Stimulated activated CD4-positive, alpha-beta T cell treated with anti-CD3 and anti-CD28 coated beads, Interleukin-2, amount 100 ng/mL, for 48 hours (primary cell): ENCODE results near the gene HOXA9.

ENCODE experiments used
- DNase-seq, 2 donors: peaks; one replicate each; pipeline ENCODE4 v3.0.0-alpha.2; 2020

HOXA9 gene

GRCh38 chr7:27163288-27164044, 1.9 kb downstream of the HOXA9 start:
- DNase-seq: no peak

DNA sequence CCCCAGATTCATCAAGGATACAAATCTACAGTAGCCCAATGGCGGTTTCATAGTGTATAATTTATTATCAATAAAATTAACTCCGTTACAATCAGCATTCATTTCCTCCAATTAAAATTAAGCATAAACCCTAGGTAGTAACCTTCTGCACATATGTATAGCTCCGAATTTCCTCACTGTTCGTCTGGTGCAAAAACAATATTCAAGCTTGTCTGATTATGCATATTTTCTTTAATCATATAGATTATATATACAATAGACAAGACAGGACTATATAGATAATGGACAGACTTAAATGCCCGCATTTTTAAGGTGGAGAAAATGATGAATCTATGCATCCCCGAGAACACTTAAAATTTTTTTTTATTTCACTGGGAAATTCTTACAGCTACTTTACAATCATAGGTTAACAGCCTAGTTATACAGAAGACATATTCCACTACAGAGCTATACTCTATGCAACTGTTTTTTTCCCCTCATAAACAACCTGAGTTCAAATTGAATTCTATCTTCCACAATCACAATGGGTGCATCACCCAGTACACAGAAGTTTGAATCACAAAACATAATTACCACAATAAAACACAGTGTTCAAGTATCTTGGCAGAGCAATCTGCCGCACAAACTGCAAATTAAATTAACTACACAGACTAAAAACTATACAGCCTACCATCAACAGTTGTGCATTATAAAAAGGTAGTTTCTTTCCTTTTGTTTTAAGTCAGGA, 2.6 kb downstream of the HOXA9 start:
- no peak for DNase-seq

- DNase-seq: no peak
Measured at GRCh38 chr7:27161721-27162560, 3.4 kb downstream of the HOXA9 start.

- DNase-seq: no peak
Measured at GRCh38 chr7:27161214-27161720, 4.1 kb downstream of the HOXA9 start.

- DNase-seq: peak; percentile 86 to 88
Measured at GRCh38 chr7:27160546-27161213, 4.7 kb downstream of the HOXA9 start.

DNA sequence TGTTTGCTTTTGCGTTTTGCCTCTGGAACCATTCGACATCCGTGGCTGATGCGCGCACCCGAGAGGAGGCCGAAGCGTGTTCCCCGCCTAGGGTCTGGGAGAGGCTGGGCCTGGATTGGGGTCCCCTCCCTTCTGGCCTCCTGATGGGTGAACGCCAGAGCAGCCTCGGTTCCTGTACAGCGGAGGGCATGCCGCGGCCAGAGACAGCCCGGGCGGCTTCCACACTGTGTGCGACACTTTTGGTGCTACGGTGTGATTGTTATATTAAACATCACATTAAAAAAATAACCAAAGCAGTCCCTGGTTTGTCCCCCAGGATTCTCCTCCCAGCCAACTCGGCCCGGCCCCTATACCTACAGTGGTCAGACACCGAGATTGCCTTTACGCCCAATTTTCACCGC, 5.2 kb downstream of the HOXA9 start:
- DNase-seq: no peak

GRCh38 chr7:27159266-27160144, 5.8 kb downstream of the HOXA9 start:
- DNase-seq: no peak

GRCh38 chr7:27158436-27159265, 6.7 kb downstream of the HOXA9 start:
- no peak for DNase-seq

DNA sequence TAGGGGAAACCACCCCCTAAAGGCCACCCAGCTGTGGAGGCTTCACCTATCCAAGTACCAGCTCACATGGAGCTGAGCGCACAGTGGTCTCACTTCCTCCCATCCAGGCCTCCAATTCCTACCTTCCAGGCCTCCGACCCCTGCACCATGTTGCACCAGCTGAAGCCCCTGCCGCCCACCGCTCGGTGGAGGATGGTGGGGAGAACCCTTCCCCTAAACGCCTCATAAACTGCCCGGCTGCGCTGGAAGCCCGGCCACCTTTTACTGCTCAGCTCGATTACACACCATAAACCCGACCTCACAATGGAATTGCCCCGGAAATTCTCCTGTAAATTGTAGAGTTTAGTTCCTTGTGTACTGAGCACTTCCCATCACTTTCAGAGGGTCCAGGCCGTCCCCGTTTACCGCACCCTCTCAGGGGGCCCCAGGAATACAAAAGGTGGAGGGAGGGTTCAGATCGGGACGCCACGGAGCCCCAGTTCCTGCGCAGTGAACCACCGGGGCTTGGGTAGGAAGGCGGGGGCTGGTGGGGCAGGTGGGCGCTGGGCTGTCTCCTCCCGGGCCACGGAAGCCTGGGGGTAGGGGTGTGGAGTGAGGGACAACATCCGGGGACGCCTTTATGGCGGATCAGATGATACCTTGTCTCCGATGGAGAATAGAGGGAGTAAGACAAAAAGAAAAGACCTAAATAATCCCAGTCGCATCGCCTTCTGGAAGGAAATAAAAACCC, 7.5 kb downstream of the HOXA9 start:
- DNase-seq: no peak

DNA sequence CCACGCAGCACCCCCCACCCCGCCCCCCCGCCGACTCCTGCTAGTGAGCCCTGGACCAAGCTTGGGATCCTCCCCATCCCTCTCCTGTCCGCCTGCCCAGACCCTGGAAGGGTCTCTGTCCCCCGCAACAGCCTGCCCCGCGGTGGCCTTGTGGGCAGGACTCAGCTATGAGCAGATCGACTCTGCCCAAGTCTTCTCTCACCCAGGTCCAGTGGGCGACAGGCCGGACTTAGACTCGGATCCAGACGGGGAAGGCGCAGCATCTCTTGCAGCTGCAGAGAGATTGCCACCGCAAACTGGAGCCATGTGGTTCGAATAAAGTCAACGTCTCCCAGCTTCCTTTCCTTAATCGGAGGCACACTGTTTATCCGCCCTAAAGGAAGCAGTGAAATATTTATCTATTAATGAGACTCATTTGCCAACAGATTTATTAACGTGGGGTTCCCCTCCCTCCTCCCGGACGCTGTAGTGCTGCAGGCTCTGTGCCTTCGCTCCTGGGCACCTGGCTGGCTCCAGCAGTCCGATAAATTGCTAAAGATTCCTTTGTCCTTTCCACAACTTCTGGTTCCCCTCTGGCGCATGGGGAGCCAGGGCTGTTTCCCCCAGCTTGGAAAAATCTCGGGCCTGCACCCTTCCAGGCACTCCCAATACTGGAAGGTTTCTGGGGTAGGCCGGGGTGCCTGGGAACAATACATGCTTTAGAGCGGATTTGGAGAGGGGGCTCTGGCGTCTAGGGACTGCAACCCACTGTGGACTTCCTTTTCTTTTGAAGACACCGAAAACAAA, 8.2 kb downstream of the HOXA9 start:
- DNase-seq: no peak

DNA sequence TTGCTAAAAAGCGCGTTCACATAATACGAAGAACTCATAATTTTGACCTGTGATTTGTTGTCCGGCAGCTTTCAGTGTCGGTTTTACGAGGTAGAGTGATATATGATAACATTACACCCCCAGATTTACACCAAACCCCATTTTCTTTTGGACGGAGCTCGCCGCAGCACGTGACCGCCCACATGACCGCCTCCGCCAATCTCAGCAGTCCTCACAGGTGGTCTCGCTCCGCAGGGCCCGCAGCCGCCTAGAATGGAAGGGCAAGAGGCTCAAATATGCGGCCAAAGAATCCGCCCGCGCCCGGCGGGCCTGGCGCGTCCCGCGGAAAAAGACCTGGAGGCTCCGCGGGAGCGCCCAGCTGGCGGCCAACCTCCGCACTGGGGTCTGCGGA, 8.8 kb downstream of the HOXA9 start, which contains the start of gene HOXA7:
TSS of gene HOXA7 (minus strand) at position 168 of the 391 bp plus-strand sequence. CDS start at position 38, 130 bp downstream.
- DNase-seq: no peak

GRCh38 chr7:27155816-27156507, 9.4 kb downstream of the HOXA9 start:
- no peak for DNase-seq

DNA sequence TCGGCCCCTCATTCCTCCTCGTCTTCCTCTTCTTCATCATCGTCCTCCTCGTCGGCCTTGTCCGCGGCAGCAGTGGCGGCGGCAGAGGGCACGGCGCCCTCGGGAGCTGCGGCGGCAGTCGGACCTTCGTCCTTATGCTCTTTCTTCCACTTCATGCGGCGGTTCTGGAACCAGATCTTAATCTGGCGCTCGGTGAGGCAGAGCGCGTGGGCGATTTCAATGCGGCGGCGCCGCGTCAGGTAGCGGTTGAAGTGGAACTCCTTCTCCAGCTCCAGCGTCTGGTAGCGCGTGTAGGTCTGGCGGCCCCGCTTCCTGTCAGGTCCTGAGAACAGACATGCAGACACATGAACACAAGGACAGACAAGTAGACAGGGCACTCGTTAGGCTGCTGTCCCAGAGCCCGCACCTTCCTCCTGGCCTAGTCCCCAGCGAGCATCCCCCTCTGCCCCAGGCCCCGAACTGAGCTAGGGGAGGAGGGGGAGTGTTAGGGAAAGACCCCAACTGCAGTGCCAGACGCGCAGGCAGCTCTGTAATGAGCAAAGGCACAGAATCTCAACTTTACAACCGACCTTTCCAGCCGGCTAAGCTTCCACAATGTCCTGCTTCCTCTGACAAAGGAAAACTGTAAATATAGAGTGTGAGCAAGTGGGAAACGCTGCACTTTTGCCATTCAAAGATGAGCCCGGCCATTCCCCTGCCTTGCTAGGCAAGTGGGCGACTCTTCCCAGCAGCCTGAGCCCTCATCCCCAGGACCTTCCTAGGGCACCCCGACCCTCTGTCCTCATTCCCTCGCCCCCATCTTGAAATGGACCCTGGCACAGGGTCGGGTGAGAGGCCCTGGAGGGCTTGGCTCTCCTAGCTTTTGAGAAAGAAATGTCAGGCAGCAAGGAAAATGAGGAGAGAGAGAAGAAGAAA, 10.2 kb downstream of the HOXA9 start:
- DNase-seq: no peak

DNA sequence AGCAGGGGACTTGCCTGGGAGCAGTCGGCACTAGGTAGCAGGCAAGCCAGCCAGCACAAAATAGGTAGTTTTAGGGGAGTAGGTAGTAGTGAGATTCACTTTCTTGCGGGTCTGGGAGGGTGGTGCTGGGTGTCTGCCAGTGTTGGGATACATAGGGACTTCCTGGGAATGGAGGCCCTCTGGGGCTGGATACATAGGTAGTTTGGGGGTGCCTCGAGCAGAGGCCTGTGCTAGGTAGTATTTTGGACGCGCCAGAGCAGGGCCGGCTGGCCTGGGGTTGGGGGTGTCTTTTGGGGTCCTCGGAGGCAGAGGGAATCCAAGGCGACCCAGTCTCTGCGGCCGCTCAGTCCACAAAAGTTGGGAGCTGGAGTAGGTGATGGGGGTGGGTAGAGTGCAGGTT, 11.0 kb downstream of the HOXA9 start:
- no peak for DNase-seq

- DNase-seq: no peak
Measured at GRCh38 chr7:27153526-27153925, 11.8 kb downstream of the HOXA9 start.

- no peak for DNase-seq
Measured at GRCh38 chr7:27152816-27153442, 12.4 kb downstream of the HOXA9 start.
